Measurements from ENCODE around the gene HNRNPC.

The HNRNPC gene

DNA sequence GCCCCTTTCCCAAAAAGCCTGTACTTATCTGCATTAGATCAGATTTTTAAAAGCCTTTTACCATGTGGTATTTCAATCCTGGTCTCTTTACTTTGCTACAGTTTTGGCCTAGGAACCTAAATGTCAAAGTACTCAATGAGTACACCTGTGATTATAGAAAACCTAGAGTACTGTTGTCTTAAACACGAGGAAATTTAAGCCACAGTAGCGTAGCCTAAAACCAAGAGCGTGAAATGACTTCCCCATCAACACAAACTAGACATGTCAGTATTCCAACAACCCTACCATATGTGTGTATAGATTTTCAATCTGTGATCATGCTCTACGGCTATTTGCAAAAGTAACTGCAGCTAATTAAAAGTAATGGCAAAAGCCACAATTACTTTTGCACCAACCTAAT, 60.7 kb downstream of the HNRNPC start:
- no peak for DNase-seq

DNA sequence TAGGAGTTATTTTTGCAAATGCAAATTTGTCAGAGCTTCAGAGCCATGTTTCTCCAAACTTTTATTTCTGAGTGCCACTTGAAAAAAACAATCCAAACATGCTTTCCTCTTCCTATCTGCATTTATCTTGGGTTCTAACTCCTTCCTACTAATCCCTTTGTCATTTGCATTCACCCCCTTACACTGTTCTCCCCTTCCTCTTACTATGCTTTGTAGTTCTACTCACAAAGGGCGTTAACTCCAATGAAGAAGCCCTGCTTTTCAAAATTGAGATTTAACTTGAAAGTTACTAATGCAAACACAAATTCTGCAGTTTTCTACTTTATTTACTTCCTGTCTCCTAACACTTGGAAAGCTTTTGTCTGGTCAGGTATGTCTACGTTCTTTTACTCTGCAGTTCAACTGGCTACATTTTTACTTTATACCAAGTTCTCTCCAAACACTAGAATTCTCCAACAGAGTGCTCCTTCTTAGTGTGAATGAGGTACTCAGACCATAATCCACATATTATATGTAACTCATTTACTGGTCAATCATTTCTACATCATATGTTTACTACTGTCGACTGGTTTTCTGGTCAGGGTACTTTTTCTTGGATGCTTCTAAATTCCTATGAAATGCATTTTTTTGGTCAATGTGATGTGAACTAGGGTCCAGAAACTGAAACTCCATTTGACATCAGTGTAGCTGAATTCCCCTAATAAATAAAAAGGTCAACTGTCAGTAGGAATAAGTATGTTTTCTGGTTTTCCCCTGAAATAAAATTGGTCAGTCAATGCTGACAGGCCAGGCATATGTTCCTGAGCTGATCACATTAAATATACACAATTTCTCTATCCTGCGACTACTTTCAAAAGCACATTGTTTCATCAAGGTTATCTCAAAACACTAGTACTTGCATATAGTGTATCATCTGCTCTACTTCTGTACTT, 62.2 kb downstream of the HNRNPC start:
- DNase-seq = no peak

DNA sequence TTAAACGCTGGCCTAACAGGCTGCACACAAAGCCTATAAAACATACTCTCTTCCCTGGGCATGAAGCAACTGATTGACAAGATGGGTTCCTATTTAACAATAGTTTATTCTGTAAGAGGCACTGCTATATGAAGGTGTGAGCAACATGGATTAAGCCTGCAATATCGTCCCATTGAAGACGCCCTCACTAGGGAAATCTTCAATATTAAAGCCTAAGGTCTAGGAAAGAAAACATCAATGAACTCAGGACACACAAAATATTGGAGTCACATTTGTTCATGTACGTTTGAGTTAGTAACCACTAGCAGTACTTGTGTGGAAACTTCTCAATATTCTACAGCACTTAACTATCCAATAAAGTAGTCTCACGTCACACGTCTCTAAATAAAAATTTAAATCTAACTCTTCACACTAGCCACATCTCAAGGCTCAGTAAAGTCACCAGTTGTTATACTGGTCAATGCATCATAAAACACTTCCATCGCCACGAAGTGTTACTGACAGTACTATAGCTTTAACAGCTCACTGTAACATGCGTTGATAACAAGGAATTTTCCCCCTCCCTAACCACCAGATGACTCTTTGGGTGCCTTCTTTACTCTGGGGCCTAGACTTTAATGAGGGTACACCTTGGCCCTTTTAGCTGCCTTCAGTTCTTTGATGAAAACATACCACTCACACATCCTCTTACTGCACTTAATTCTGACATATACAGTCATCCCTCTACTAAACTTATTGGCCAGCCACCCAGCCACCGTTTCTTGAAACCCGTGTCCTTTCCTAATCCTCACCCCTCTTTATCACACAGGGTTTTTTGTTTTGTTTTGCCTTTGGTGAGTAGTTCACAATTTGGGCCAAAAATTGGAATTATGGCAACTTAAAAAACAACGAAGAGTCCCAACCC, 63.3 kb downstream of the HNRNPC start:
- no peak for DNase-seq

DNA sequence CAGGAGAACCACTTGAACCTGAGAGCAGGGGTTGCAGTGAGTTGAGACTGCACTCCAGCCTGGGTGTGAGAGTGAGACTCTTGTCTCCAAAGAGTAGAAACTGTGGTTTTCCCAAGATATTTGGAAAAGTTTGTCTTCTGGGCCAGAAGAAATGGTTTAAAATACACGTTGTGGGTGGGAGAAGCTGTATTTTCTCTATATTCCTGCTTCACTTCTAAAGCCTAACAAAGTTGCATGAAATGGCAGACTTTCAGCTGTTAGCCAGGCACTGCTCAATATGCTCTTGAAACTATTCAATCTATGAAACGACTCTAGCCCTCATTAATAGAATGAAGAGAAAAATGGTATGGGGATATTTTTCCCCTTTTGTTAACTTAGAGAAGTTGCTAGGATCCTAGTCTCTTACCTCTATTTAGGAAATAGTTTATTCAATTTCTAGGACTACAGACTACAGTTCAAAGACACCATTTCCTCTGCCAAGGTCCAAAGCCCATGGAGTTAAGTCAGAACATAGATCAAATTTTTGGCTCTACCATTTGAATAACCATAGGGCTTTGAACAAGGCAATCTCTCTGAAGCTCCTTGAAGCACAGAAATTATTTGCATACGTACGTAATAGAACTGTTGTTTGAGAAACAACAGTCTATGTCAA, 64.1 kb downstream of the HNRNPC start:
- no peak for DNase-seq

DNA sequence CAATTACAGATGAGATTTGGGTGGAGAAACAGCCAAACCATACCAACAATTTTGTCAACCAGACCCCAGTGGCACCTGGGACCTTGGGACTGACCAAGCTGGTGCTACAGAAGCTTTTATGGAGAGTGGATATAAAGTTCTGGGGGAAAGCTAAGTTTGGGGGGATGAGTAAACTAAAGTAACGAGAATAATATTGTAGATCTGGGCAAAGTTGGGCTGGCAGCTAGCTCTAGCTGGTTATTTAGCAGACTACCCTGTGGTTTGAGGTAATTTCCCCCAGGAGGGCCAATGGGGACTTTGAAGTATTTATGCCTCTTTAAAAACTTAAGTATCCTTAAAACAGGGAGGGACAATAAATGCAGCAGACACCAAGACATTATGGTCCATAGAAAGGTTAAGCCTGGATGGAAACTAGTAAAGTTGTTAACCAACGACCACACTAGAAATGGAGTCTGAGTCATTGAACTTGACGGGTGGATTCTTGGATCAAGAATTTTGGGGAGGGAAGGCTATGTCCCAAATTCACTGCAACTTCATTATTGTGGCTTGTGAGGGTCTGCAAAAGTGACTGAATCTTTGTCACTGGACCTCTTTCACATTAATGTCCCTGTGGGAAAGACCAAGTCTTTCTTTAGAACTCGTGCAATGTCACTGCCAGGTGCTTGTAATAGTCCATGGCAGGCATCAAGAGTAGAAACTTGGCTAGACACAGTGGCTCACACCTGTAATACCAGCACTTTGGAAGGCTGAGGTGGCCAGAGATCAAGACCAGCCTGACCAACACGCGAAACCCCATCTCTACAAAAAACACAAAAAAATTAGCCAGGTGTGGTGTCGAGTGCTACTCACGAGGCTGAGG, 64.8 kb downstream of the HNRNPC start:
- DNase-seq = no peak

DNA sequence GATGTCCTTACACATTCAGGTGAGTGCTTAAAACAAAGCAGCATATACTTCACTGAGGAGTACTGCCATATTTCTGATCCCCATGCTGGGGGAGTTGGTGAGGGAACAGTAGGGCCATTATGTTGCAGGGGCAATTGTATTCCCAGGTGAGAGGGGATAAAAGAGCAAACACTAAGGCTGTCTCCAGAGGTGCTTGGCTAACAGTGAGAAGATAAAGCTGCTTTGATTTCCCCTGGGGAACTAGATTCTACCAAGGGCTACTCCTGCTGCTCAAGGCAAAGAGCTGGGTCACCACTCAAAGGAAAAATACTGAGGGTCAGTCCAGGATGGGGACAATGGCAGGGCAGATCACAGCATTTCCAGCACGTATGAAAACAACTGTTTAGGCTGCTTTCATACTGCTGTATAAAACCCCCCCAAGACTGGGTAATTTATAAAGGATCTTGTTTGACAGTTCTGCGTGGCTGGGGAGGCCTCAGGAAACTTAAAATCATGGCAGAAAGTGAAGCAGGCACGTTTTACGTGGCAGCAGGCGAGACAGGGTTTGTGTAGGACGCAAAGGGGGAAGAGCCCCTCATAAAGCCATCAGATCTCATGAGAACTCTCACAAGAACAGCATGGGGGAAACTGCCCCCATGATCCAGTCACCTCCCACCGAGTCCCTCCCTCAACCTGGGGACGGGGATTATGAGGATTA, 65.6 kb downstream of the HNRNPC start:
- no peak for DNase-seq

DNA sequence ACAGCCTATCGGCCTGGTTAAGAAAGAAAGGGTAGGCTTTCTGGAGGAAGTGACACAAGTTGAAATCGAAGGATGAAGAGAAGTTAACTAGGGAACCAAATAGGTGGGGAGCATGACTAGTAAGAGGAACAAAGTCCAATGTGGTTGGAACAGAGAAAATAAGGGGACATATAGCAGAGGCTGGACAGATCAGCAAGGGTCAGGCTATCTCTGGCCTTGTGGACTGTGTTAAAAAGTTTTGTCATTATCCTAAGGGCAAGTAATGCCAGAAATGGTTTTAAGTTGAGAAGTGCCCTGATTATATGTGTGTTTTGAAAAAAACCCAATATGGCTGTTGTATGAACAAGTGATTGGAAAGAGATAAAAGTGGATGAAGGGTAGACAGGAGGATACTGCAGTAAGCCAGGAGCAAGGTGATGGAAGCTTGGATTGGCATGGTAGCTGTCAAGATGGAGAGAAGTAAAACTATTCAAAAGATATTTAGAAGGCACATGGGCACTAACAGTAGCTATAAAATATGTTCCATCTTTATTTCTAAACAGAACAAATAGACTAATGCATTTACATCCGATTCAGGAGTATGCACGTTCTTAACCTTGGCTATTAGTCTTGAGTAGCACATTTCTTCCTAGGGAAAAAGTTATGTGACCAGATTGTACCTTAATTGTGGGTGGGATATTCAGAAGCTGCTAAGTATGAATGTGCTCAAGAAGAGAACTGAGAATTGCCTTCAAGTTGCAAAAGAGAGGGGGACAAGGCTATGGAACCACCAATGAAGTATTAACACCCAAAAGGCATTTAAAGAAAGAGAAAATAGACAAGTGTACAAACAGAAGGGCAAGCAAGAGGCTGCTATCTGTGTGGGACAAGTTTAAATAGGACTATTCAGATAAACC, 66.5 kb downstream of the HNRNPC start:
- no peak for DNase-seq

DNA sequence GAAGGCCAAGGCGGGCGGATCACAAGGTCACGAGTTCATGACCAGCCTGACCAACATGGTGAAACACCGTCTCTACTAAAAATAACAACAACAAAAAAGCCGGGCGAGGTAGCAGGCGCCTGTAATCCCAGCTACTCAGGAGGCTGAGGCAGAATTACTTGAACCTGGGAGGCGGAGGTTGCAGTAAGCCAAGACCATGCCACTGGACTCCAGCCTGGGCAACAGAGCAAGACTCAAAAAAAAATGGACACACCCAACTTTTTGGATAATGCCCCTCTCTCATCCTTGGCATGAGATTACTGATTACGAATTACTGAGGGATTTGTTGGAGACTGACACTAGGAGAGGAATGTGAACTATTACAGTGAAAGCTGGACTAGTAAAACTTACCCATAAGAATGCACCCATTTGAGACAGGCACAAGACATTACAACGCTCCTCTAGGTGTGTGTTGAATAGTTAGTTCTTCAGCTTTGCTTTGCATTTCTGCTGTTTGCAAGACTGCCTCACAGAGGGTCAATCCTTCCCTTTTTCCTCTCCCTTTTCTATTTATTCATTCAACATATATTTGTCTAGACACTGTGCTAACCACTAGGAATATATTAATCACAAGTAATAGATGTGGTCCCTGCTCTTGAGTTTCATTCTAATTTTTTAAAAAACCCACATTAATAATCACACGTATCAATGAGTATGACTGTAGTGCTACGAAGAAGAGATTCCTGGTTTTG, 67.3 kb downstream of the HNRNPC start:
- no peak for DNase-seq

DNA sequence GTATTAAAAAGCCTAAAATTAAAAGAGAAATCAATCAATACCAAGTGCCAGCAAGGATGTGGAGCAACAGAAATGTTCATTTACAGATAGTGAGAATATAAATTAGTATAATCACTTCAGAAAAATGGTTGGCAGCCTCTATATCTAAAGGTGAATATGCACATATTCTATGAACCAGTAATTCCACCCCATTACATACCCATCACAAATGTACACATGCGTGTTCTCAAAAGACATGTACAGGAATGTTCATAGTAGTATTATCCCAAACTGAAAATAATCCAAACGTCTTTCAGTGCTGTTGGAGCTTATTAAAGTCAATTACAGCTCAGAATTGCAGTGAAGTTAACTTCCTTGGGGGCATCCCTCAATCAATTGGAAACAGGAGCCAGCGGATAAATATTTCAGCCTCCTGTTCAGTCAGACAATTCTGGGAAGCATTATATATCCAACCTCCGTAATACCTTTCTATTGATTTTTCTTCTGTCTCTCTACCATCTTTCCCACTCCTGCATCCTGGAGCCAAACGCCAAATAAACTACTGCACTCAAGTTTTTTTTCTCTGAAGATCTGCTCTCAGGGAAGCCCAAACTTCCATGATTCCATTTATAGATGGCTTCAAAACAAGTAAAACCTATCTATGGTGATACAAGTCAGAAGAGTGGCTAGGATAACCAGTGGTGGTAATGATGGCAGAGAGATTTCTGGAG, 68.3 kb downstream of the HNRNPC start:
- no peak for DNase-seq

DNA sequence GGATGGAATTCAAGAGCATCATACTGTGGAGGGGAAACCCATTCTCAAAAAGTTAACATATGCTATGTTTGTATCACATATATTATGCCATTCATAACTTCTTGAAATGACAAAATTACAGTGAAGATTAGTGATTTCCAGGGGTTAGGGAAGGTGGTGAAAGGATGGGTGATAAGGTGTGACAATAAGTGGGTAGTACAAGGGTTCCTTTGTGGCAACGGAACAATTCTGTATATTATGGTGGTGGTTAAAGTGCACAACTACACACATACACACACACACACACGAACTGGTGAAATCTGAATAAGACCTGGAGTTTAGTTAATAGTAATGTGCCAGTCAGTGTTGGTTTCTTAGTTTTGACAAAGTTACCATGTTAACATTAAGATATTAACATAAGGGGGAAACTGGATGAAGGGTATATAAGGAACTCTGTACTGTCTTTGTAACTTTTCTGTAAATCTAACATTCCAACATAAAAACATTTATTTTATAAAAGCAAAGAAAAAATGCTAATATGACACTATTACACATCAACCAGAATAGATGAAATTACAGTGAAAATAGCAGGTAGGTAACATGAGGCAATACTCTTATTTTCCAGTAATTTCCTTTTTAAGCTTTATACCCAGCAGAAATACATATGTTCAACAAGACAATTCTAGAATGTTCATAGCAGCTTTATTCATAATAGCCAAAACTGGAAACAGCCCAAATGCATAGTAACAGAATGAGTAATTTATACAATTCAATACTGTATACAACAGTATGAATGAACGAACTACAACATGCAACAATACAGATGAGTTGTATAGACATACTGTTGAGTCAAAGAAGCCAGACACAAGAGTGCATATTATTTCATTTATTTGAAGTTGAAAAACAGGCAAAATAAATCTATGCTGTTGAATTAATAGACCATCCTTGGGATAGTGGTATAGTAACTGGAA, 69.4 kb downstream of the HNRNPC start:
- no peak for DNase-seq

DNA sequence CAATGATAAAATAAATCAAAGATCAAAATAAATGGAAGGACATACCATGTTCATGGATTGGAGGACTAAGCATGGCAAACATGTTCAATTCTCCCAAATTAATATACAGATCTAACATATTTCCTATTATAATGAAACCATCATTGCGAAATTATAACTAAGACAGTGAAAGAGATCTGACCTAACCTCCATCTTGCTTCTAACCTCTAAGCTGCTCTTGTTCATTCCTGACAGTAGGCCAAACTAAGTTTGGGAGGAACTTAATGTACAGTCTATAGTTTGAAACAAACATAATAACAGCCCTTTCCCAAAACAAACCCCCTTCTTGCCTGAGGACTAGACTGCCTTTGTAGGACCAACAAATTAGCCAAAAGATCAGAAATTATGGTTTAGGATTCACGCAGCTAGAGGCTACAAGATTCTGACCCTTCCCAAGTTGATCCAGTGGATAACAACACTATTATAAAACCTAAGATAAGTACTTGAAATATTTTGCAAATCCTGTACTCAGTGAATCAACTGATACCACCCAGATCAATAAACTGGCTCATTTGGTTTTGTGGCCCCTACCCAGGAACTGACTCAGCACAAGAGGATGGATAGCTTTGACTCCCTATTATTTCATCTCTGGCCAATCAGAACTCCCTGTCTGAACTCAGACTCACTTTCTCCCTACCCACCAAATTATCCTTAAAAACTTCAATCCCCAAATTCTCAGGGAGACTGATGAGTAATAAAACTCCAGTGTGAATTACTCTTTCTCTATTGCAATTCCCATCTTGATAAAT, 71.6 kb downstream of the HNRNPC start:
- no peak for DNase-seq

DNA sequence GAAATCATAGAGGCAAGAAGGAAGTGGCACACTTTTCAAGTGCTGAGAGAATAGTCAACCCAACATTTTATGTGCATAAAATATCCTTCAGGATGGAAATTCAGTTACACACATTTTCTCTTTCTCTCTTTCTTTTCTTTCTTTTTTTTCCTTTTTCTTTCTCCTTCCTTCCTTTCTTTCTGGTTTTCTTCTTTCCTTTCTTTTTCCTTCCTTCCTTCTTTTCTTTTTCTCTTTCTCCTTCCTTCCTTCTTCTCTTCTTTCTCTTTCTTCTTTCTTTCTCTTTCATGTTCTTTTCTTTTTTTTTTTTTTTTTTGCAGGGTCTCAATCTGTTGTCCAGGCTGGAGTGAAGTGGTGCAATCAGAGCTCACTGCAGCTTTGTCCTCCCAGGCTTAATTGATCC, 74.6 kb downstream of the HNRNPC start:
- DNase-seq = no peak

DNA sequence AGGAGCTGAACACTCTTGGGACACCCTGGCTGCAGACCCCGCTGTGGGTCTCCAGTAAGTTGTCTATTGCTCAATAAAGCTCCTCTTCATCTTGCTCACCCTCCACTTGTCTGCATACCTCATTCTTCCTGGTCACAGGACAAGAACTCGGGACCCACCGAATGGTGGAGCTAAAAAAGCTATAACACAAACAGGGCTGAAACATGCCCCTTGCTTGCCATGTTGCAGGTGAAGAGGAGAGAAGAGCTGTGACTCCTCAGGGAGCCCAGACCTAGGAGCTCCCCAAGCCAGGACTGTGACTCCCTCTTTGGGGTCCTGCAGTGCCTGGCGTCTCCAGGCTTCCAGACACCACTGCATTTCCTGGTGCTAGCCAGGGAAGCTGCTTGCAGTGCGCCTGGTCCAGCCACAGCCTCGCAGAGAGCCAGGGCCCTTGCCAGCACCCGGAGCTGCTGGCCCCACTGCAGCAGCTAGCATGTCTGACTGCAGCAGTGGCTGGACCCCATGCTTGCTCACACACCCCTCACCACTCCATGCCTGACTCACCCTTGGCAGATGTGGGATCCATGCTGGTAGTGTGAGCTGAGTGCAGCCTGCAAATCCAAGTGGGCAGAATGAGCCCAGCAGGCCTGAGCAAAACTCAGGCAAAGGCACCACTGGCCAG, 76.2 kb downstream of the HNRNPC start:
- no peak for DNase-seq

DNA sequence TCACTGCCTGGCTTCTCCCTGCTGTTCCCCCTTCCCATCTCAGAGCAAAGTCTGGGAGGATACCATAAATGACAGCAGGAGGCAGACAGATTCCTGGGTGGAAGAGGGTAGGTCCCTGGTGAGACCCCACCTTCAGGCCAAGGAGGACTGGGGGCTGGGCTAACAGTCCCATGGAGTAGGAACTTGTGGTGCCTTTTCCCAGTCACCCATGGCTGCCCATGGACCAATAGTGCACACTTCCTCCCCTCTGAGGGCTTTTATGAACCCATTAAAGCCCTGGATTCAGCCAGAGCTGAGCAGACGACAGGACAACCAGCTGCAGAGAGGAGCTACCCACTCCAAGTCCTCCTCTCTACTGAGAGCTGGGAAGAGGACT, 76.8 kb downstream of the HNRNPC start:
- no peak for DNase-seq

DNA sequence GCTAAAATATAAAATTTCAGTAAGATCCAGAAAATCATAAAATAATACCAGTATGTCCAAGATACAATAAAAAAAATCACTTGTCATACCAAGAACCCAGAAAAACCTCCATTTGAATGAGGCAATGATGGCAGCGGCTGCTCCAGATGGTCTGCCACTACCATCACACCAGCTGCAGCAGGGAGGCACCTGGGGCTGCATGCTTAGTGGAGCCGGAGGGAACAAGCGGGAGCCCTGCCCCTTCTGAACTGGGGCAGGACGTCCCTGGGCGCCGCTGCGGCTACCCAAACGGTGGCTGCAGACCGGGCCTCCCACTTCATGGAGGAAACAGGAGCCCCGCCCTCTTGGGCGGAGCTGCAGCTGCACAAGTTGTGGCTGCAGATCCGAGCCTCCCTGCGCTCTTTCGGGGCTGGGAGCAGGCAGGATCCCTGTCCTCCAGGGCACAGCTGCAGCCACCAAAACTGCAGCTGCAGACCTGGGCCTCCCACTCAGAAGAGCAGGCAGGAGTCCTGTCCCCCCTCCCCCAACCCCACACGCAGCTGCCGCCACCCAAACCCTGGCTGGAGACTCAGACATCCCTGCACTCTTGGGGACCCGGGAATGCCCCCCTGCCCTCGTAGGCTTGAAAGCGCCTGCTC, 77.3 kb downstream of the HNRNPC start:
- DNase-seq = peak; percentile 78

DNA sequence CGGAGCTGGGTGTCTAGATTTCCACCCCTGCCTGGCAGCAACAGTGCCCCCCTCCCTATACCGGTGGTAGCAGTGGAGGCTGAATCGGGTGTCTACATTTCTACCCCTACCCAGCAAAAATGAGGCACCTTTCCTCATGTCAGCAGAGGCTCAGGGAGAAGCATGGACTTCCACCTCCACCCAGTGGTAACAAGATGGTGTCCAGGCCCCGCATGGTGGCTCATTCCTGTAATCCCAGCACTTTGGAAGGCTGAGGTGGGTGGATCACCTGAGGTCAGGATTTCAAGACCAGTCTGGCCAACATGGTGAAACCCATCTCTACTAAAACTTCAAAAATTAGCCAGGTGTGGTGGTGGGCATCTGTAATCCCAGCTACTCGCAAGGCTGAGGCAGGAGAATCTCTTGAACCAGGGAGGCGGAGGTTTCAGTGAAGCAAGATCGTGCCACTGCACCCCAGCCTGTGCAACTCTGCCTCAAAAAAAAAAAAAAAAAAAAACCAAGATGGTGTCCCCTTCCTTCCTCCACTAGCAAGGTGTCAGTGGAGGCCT, 77.9 kb downstream of the HNRNPC start:
- no peak for DNase-seq

Data from stimulated activated CD8-positive, alpha-beta memory T cell treated with anti-CD3 and anti-CD28 coated beads, Interleukin-4, amount 100 ng/mL, for 48 hours (primary cell).